ENCODE data around the gene SMIM41. TPM values are rescaled to one million over a fixed set of nuclear protein-coding genes. Genes with fewer than 3 reads are reported as not detected.
A peak's percentile ranks its signal among the peaks of the same experiment; 100 is the strongest.

SMIM41 gene
- total and polyA plus RNA-seq, 5 donors, result 0.31 to 0.95 (median 0.53) TPM; not detected in 1

DNA sequence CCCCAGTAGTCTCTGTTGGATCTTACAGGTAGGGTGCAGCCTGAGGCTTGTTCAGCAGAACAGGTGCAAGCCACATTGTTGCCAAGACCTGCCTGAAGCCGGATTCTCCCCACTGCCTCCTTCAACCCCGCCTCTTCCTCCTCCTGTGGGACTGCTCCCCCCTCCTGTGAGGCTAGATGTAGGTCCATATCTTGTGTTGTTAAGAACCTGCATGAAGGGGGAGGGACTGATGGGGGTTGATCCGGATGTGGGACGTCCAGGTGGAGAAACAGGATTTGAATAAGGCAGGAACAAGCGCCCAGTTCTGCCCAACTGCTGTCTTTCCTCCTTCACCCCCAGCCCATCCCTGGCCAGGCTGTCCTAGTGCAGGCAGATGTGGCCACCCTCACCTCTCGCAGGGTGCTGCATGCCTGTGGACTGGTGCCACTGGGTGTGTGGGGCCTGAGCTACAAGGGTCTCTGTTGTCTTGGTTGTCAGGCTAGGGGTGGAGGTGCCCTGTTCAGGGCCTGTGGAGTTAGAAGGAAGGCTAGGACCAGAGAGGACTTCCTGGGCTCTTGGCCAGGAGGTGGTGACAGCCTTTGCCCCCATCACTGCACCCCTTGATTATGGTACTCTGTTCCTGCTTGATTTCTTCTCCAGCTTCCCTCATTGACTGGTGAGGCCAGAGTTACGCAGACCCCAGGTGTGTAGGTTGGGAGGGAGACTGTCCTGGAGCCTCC, 26.9 kb upstream of the SMIM41 start:
- intact Hi-C loops (cut with DNase I), result no loop called here
- ATAC-seq (no peak), DNase-seq (peak in 1 of 3 donors; percentile 56)
- peak overlapping the region; percentile 92 for H3K27ac ChIP-seq (ENCODE audit: low read length)
- H3K4me3 ChIP-seq (ENCODE audit: low read length), result peak overlapping the region; percentile 72
- 67% methylated on average over 7 of the region's 7 CpGs for WGBS
- no peaks in the 10 kb centered on the region for H3K27me3 ChIP-seq (ENCODE audit: control insufficient read depth, insufficient read depth)
- peaks cover 23% of the 10 kb centered on the region for H3K4me1 ChIP-seq (ENCODE audit: control insufficient read depth, insufficient read depth, low read length)
- no peaks in the 10 kb centered on the region for H3K9me3 ChIP-seq (ENCODE audit: control insufficient read depth, low read length)

DNA sequence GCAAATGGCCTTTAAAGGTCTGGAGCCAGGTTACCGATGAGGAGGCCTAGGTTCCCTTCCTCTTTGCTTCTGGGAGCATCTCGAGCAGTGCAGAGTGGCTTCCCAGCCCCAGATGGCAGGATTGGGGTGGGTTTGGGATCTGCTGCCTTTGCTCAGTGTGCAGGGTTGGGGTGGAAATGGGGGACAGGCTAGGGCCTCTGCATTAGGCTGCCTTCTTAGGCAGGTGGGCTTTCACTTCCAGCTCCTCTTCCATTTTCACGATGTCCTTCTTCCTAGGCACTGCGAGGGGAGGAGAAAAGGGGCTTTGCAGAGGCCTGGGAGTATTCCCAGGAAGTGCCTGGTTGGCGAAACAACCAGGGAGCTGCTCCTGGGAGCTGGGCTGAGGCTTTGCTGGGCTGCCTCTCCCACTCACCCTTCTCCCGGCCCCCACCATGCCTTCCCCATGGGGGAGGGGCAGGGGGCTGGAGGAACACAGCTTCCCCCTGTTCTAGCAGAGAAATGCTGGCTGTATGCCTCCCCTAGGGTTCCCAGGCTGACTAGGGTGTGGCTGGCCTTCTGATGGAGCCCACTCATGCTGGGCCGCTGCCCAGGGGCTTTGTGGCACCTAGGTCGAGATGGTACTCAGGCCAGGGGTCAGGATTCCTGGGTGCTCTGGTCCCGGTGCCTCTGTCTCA, 25.8 kb upstream of the SMIM41 start:
- H3K27ac ChIP-seq (ENCODE audit: low read length), result peak overlapping the region; percentile 9
- WGBS, result 68% methylated on average over 9 of the region's 9 CpGs
- H3K4me3 ChIP-seq (ENCODE audit: low read length), result peak overlapping the region; percentile 72
- DNase-seq (peak in 1 of 3 donors; percentile 63), ATAC-seq (no peak)
- H3K4me1 ChIP-seq (ENCODE audit: control insufficient read depth, insufficient read depth, low read length), result peaks cover 23% of the 10 kb centered on the region
- no peaks in the 10 kb centered on the region for H3K27me3 ChIP-seq (ENCODE audit: control insufficient read depth, insufficient read depth)
- H3K9me3 ChIP-seq (ENCODE audit: control insufficient read depth, low read length), result no peaks in the 10 kb centered on the region
- intact Hi-C loops (cut with DNase I), result no loop called here

DNA sequence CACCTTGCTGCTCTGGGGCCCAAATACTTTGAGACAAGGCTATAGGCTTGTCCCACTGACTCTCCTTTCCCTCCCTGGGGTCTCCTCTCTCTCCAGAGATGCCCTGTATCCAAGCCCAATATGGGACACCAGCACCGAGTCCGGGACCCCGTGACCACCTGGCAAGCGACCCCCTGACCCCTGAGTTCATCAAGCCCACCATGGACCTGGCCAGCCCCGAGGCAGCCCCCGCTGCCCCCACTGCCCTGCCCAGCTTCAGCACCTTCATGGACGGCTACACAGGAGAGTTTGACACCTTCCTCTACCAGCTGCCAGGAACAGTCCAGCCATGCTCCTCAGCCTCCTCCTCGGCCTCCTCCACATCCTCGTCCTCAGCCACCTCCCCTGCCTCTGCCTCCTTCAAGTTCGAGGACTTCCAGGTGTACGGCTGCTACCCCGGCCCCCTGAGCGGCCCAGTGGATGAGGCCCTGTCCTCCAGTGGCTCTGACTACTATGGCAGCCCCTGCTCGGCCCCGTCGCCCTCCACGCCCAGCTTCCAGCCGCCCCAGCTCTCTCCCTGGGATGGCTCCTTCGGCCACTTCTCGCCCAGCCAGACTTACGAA, 25.2 kb upstream of the SMIM41 start:
- intact Hi-C loops (cut with DNase I), result no loop called here
- WGBS, result 87% methylated on average over 21 of the region's 21 CpGs
- peak overlapping the region; percentile 72 for H3K4me3 ChIP-seq (ENCODE audit: low read length)
- no peaks in the 10 kb centered on the region for H3K9me3 ChIP-seq (ENCODE audit: control insufficient read depth, low read length)
- H3K4me1 ChIP-seq (ENCODE audit: control insufficient read depth, insufficient read depth, low read length), result peaks cover 21% of the 10 kb centered on the region
- H3K27ac ChIP-seq (ENCODE audit: low read length), result no peak overlapping the region
- DNase-seq (peak in 1 of 3 donors; percentile 48), ATAC-seq (no peak)
- H3K27me3 ChIP-seq (ENCODE audit: control insufficient read depth, insufficient read depth), result no peaks in the 10 kb centered on the region

DNA sequence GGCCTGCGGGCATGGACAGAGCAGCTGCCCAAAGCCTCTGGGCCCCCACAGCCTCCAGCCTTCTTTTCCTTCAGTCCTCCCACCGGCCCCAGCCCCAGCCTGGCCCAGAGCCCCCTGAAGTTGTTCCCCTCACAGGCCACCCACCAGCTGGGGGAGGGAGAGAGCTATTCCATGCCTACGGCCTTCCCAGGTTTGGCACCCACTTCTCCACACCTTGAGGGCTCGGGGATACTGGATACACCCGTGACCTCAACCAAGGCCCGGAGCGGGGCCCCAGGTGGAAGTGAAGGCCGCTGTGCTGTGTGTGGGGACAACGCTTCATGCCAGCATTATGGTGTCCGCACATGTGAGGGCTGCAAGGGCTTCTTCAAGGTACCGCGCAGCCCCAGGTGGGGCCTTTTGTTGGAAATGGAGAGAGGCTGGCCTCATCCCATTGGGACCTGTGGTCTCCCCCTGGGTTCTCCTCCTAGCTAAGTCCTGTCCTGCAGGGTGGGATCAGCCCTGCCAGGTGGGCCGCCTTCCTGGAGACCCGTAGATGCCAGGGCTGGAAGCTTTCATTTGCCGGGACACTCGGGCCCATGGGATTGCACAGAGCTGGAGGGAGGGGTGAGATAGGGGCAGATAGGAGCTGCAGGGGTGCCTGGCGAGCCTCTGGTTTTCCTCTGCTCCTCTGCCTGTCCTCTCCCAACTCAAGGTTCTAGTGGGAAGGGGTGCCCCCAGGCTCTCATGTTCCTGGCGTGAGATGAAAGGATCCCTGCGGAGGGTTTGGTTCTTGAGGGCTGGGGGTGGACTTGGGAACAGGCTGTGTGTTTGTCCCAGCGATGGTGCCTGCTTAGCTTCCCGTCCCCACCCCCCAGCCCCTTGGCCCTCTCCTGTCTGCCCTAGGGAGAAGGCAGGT, 24.4 kb upstream of the SMIM41 start:
- no peak overlapping the region for H3K4me3 ChIP-seq (ENCODE audit: low read length)
- WGBS, result 89% methylated on average over 21 of the region's 21 CpGs
- intact Hi-C loops (cut with DNase I), result no loop called here

DNA sequence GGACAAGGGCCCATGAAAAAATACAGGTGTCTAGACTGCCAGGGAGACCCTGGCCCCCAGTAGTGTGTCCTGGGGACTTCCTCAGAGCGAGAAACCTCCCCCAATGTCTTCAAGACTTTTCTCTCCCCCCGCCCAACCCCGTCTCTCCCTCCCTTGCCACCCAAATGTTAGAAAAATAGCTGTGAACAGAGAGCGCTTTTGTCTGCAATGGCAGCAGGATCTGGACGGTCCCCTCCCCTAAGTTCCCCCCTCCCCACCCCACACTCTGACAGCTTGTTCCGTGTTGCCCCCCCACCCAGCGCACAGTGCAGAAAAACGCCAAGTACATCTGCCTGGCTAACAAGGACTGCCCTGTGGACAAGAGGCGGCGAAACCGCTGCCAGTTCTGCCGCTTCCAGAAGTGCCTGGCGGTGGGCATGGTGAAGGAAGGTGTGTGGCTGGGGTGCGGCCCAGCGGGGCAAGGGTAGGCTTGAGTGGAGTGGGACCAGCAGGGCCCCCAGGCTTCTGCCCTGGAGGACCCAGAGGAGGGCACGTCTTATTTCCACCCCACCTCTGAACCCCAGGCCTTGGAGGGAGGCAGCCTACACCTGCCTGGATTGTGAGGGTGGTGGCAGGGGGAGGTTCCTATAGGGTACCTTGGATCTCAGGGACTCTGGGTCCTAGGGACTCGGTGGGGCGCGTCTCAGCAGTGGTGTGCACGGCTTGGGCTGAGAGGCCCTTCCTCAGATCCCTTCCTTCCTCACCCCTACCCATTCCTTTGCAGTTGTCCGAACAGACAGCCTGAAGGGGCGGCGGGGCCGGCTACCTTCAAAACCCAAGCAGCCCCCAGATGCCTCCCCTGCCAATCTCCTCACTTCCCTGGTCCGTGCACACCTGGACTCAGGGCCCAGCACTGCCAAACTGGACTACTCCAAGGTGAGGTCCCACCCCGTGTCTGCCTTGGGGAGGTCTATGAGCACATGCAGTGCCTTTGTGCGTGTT, 23.5 kb upstream of the SMIM41 start:
- DNase-seq (peak; percentile 39 to 62 (median 58)), ATAC-seq (no peak)
- H3K27me3 ChIP-seq (ENCODE audit: control insufficient read depth, insufficient read depth), result no peaks in the 10 kb centered on the region
- intact Hi-C loops (cut with DNase I), result no loop called here
- H3K9me3 ChIP-seq (ENCODE audit: control insufficient read depth, low read length), result no peaks in the 10 kb centered on the region
- 83% methylated on average over 27 of the region's 27 CpGs for WGBS
- H3K27ac ChIP-seq (ENCODE audit: low read length), result peak overlapping the region; percentile 10
- H3K4me3 ChIP-seq (ENCODE audit: low read length), result no peak overlapping the region
- peaks cover 12% of the 10 kb centered on the region for H3K4me1 ChIP-seq (ENCODE audit: control insufficient read depth, insufficient read depth, low read length)

More for the DNA sequence above, 24.4 kb upstream of the SMIM41 start:
- no peaks in the 10 kb centered on the region for H3K9me3 ChIP-seq (ENCODE audit: control insufficient read depth, low read length)
- no peak overlapping the region for H3K27ac ChIP-seq (ENCODE audit: low read length)
- peaks cover 15% of the 10 kb centered on the region for H3K4me1 ChIP-seq (ENCODE audit: control insufficient read depth, insufficient read depth, low read length)
- DNase-seq, result peak in 1 of 3 donors; percentile 41
- H3K27me3 ChIP-seq (ENCODE audit: control insufficient read depth, insufficient read depth), result no peaks in the 10 kb centered on the region
- no peak for ATAC-seq

DNA sequence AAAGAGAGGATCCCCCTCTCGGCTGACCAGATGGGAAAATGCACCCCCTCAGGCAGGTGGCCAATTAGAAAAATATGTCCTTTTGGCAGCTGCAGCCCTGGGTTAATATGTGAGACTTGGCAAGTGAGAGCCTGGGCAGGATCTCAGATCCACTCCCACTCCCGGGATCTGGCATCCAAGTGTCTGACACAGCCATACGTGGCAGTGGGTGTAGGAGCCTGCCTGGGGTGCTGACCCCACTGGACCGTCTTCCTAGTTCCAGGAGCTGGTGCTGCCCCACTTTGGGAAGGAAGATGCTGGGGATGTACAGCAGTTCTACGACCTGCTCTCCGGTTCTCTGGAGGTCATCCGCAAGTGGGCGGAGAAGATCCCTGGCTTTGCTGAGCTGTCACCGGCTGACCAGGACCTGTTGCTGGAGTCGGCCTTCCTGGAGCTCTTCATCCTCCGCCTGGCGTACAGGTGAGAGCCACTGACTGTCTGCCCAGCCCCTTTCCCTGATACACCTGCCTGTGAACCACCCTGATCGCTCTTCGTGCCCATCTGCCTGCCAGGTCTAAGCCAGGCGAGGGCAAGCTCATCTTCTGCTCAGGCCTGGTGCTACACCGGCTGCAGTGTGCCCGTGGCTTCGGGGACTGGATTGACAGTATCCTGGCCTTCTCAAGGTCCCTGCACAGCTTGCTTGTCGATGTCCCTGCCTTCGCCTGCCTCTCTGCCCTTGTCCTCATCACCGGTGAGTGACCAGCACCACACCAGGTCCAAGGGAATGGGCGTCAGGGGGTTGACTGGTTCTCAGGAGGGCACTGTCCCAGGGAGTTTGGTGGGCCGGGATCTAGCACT, 22.5 kb upstream of the SMIM41 start:
- Histone ChIP-seq H3K4me1 (ENCODE audit: control insufficient read depth, insufficient read depth, low read length) (peaks cover 12% of the 10 kb centered on the region), H3K9me3 (ENCODE audit: control insufficient read depth, low read length) (no peaks in the 10 kb centered on the region), H3K27me3 (ENCODE audit: control insufficient read depth, insufficient read depth) (no peaks in the 10 kb centered on the region), H3K27ac (ENCODE audit: low read length) (peak overlapping the region; percentile 10), H3K4me3 (ENCODE audit: low read length) (no peak overlapping the region)
- intact Hi-C loops (cut with DNase I), result no loop called here
- DNase-seq, result peak in 2 of 3 donors; percentile 51 to 60
- 77% methylated on average over 23 of the region's 23 CpGs for WGBS
- ATAC-seq, result no peak

DNA sequence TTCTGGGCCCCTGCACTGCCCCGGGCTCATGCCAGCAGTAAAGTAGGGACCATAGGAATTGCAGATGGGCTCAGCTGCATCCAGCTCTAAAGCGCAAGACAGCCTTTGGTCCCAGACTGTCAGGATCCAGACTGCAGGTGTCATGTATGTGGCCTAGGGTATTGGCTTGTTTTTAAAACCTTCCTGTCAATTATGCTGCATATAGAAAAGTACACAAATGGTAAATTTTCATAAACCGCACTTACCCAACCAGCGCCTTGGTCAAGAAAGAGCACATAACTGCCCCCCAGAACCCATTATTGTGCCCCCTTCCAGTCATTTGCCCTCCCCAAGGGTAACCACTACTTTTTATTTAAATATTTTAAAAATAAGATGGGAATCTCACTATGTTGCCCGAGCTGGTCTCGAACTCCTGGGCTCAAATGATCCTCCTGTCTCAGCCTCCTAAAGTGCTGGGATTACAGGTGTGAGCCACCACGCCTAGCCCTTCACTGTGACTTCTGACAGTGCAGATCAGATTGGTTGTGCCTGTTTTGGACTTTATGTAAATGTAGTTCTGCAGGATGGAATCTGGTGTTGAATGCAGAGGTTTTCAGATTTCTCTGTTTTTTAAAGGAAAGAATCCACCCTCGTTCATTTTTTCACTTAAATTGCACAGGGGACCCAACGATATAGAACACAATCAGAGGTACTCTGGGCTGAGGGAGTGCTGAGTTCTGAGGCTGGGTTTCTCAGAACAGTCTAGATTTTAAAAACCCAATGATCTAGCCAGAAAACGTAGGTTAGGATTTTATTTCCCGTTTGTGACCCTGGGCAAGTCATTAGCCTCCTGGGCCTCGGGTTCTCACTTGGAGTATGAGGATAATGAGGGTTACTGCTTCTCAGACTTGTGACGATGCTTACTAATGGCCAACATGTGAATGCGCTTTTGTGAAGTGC, 21.6 kb upstream of the SMIM41 start:
- Histone ChIP-seq H3K27ac (ENCODE audit: low read length) (no peak overlapping the region), H3K4me1 (ENCODE audit: control insufficient read depth, insufficient read depth, low read length) (peaks cover 10% of the 10 kb centered on the region), H3K4me3 (ENCODE audit: low read length) (no peak overlapping the region), H3K27me3 (ENCODE audit: control insufficient read depth, insufficient read depth) (no peaks in the 10 kb centered on the region), H3K9me3 (ENCODE audit: control insufficient read depth, low read length) (no peaks in the 10 kb centered on the region)
- DNase-seq (no peak), ATAC-seq (no peak)
- WGBS, result 89% methylated on average over 14 of the region's 14 CpGs
- intact Hi-C loops (cut with DNase I), result no loop called here

DNA sequence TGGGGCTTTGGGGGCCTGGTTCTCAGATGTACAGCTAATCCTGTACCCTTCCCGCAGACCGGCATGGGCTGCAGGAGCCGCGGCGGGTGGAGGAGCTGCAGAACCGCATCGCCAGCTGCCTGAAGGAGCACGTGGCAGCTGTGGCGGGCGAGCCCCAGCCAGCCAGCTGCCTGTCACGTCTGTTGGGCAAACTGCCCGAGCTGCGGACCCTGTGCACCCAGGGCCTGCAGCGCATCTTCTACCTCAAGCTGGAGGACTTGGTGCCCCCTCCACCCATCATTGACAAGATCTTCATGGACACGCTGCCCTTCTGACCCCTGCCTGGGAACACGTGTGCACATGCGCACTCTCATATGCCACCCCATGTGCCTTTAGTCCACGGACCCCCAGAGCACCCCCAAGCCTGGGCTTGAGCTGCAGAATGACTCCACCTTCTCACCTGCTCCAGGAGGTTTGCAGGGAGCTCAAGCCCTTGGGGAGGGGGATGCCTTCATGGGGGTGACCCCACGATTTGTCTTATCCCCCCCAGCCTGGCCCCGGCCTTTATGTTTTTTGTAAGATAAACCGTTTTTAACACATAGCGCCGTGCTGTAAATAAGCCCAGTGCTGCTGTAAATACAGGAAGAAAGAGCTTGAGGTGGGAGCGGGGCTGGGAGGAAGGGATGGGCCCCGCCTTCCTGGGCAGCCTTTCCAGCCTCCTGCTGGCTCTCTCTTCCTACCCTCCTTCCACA, 20.7 kb upstream of the SMIM41 start:
- Histone ChIP-seq H3K27ac (ENCODE audit: low read length) (no peak overlapping the region), H3K4me1 (ENCODE audit: control insufficient read depth, insufficient read depth, low read length) (peaks cover 7% of the 10 kb centered on the region), H3K9me3 (ENCODE audit: control insufficient read depth, low read length) (no peaks in the 10 kb centered on the region), H3K27me3 (ENCODE audit: control insufficient read depth, insufficient read depth) (no peaks in the 10 kb centered on the region), H3K4me3 (ENCODE audit: low read length) (no peak overlapping the region)
- ATAC-seq (no peak), DNase-seq (peak; percentile 58 to 64 (median 63))
- WGBS, result 76% methylated on average over 25 of the region's 25 CpGs
- intact Hi-C loops (cut with DNase I), result no loop called here

All from right cardiac atrium (tissue), 5 donors.